Loucy (cell line): ENCODE data around the gene SPIRE2.

Experiments
- EZH2phosphoT487 ChIP-seq: fragments of 200-600 bp; IDR thresholded peaks from 2 replicates; pipeline ENCODE4 v1.6.1; 2018; ENCODE audit warnings: antibody characterized with exemption, mild to moderate bottlenecking, moderate library complexity, borderline replicate concordance
- TF ChIP-seq, protein P1 (sequence below): fragments of 200-600 bp; sonication (generic); conservative IDR thresholded peaks from 2 replicates; pipeline ENCODE4 v1.5.1; 2014; ENCODE audit warnings: mild to moderate bottlenecking, antibody characterized with exemption, low read length

- TF ChIP-seq, protein P1, sequence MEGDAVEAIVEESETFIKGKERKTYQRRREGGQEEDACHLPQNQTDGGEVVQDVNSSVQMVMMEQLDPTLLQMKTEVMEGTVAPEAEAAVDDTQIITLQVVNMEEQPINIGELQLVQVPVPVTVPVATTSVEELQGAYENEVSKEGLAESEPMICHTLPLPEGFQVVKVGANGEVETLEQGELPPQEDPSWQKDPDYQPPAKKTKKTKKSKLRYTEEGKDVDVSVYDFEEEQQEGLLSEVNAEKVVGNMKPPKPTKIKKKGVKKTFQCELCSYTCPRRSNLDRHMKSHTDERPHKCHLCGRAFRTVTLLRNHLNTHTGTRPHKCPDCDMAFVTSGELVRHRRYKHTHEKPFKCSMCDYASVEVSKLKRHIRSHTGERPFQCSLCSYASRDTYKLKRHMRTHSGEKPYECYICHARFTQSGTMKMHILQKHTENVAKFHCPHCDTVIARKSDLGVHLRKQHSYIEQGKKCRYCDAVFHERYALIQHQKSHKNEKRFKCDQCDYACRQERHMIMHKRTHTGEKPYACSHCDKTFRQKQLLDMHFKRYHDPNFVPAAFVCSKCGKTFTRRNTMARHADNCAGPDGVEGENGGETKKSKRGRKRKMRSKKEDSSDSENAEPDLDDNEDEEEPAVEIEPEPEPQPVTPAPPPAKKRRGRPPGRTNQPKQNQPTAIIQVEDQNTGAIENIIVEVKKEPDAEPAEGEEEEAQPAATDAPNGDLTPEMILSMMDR: no peak
- no peak for TF ChIP-seq EZH2phosphoT487
Measured at GRCh38 chr16:89913408-89914387, 85.4 kb downstream of the SPIRE2 start.
